Mucosa of rectum (tissue), 2 donors: ENCODE results near the gene ADD3.

Experiments used
- H3K27ac ChIP-seq, 2 donors: one replicate each; pipeline ENCODE4 v1.7.0; 2013; ENCODE audit warnings: inconsistent platforms in 2 of 2, low read depth in 2 of 2, low read length in 2 of 2
- H3K27me3 ChIP-seq, 2 donors: one replicate each; pipeline ENCODE4 v1.7.0; 2013; ENCODE audit warnings: low read length in 2 of 2; ENCODE audit not compliant: control insufficient read depth in 2 of 2, insufficient read depth in 2 of 2
- H3K36me3 ChIP-seq, 2 donors: one replicate each; pipeline ENCODE4 v1.7.0; 2013; ENCODE audit warnings: low read length in 2 of 2; ENCODE audit not compliant: control insufficient read depth in 2 of 2, insufficient read depth in 2 of 2
- H3K4me1 ChIP-seq, 2 donors: one replicate each; pipeline ENCODE4 v1.7.0; 2013; ENCODE audit warnings: low read length in 2 of 2, mild to moderate bottlenecking in 1 of 2; ENCODE audit not compliant: control insufficient read depth in 2 of 2, insufficient read depth in 2 of 2
- H3K4me3 ChIP-seq, 2 donors: one replicate each; pipeline ENCODE4 v1.7.0; 2013; ENCODE audit warnings: low read length in 2 of 2
- H3K9ac ChIP-seq, 2 donors: one replicate each; pipeline ENCODE4 v1.7.0; 2013; ENCODE audit warnings: low read length in 2 of 2, low read depth in 1 of 2, mild to moderate bottlenecking in 1 of 2
- H3K9me3 ChIP-seq, 2 donors: one replicate each; pipeline ENCODE4 v1.7.0; 2013; ENCODE audit warnings: low read length in 2 of 2; ENCODE audit not compliant: control insufficient read depth in 2 of 2
- donor health status: healthy.
- donor health status: Normal muscosa, but diverticular disease.

Gene ADD3

GRCh38 chr10:109988212-109988596 lies 19.6 kb upstream of the ADD3 start:
- no peaks in the 10 kb centered on the region for H3K4me1 ChIP-seq
- H3K27ac ChIP-seq = no peak overlapping the region
- no peak overlapping the region for H3K4me3 ChIP-seq

DNA sequence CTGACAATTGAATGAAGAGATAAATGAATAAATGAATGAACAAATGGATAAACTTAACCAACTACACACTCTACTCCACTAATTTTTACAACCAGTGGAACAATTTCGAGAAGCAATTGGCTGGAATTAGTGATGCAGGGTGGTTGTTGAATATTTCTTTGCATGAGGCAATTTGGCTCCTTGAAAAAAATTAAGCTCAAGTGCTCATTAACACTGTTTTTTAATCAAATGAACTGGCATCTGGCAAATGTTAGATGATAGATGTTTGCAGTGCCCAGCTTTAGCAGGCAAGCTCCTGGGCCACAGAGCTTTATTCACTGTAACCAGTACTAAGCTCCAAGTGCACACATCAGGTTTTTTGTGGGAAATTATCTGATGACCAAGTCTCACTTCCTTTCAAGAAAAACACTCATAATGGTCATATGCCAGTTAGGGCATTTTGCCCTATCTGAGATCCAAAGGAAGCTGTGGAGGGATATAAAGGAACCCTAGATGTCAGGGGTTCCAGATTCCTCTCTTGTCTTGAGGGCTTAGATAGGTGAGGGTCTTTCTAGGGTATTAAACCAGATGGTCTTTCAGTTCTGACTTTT lies 16.4 kb upstream of the ADD3 start:
- no peak overlapping the region for H3K9ac ChIP-seq
- no peak overlapping the region for H3K4me3 ChIP-seq
- H3K4me1 ChIP-seq = peaks cover 15 to 17% of the 10 kb centered on the region in 2 donors

More at GRCh38 chr10:109988212-109988596, 19.6 kb upstream of the ADD3 start:
- Histone ChIP-seq H3K27me3 (no peaks in the 10 kb centered on the region), H3K9me3 (no peaks in the 10 kb centered on the region), H3K9ac (no peak overlapping the region), H3K36me3 (no peaks in the 10 kb centered on the region)

DNA sequence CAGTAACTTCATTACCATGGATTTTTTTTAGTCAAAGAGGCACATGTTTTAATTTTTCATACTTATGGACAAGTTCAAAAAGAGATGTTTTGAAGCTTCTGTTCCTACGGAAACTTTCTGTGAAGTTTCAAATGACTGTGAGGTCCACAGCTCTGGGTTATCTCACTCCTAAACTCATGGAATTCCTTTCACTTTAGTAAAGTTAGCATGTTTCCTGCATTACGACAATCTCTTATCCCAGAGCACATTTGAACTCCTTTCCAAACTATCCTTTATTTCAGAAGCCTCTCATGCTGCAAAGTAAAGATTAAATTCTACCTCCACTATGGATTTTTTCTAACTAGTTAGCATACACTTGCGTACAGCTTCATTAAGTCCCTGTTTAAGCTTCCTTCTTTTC lies 15.3 kb upstream of the ADD3 start:
- H3K9ac ChIP-seq = no peak overlapping the region
- H3K27me3 ChIP-seq = no peaks in the 10 kb centered on the region
- H3K4me1 ChIP-seq = peaks cover 21 to 28% of the 10 kb centered on the region in 2 donors
- no peak overlapping the region for H3K27ac ChIP-seq
- H3K9me3 ChIP-seq = no peaks in the 10 kb centered on the region
- no peak overlapping the region for H3K4me3 ChIP-seq
- H3K36me3 ChIP-seq = no peaks in the 10 kb centered on the region

More for the DNA sequence above, 16.4 kb upstream of the ADD3 start:
- H3K9me3 ChIP-seq = no peaks in the 10 kb centered on the region
- H3K36me3 ChIP-seq = no peaks in the 10 kb centered on the region
- no peaks in the 10 kb centered on the region for H3K27me3 ChIP-seq
- H3K27ac ChIP-seq = no peak overlapping the region

DNA sequence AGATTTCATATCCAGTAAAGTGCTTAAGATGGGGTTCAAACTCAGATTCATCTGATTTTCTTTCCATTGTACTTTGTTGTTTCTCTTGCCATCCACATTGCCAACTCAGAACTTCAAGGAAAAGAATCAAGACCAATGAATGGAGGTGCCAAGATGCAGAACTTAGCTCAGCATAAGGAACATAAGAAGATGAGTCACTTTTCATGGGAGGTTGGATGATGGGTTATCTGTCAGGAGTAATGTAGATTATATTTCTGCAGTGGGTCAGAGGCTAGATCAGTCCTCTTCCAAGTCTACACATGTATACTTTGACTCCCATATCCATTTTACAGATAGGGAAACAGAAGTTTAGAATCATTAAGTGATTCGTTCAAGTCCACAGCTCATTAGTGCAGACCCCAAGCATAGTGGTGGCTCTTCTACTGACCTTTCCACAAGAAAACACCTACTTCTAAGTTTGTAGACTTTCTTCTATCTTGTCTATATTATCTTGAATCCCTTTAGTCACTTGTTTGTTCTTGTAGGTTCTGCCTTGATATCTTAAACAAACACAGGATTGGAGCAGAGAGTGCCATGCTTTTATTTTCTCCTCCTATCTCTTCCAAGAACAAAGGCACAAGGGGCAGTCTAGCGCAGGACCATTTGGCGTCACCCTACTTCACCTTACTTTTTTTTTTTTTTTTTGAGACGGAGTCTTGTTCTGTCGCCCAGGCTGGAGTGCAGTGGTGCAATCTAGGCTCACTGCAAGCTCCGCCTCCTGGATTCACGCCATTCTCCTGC lies 14.0 kb upstream of the ADD3 start:
- Histone ChIP-seq H3K4me3 (no peak overlapping the region), H3K27ac (no peak overlapping the region), H3K4me1 (peaks cover 29 to 33% of the 10 kb centered on the region in 2 donors)

DNA sequence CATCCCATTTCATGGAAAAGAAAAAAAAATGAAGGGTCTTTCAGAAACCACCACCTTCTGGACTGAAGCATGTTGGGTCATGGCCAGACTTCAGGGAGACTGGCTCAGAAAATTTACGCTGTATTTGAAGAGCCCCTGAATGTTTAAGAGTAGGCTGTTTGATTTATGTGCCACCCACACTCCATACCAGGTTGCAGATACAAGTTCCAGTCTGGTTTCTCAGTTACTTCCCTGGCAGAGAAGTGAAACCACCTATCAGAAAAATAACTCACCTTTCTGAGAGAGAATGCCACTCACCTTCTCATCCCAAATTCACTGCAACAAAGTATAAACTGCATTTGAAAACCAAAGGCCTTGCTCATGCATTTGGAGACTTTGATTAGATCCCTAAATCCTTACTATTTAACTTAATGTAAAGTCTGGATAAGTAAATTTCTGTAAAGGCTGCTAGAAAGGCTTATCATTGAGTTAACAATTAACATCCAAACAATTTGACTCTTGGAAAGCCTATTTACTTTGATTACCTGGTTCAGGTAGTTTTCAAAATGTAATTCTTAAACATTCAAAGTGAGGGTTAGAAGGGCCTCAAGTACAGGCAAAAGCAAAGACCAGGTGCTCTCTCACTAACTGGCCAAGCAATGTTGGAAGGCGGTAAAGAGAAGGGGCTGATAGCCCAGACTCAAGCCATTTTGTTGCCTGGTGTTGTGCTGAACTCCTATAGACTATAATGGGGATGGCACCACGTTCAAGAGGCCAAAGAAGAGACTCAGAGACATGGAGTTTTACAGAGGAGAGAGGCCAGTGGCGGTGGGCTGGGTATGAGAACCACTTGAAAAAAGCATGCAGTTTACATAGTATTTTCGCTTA lies 12.8 kb upstream of the ADD3 start:
- H3K27me3 ChIP-seq = no peaks in the 10 kb centered on the region
- H3K36me3 ChIP-seq = no peaks in the 10 kb centered on the region
- peak overlapping the region; percentile 19 to 23 for H3K9ac ChIP-seq
- H3K9me3 ChIP-seq = no peaks in the 10 kb centered on the region
- H3K4me1 ChIP-seq = peaks cover 32 to 35% of the 10 kb centered on the region in 2 donors
- H3K27ac ChIP-seq = peak overlapping the region; percentile 49 to 73
- peak overlapping the region in 1 of 2 donors; percentile 15 for H3K4me3 ChIP-seq

More for the DNA sequence above, 14.0 kb upstream of the ADD3 start:
- H3K27me3 ChIP-seq = no peaks in the 10 kb centered on the region
- no peaks in the 10 kb centered on the region for H3K36me3 ChIP-seq
- no peaks in the 10 kb centered on the region for H3K9me3 ChIP-seq
- no peak overlapping the region for H3K9ac ChIP-seq

- Histone ChIP-seq H3K27me3 (no peaks in the 10 kb centered on the region), H3K27ac (peak overlapping the region; percentile 49 to 73), H3K4me3 (no peak overlapping the region), H3K36me3 (no peaks in the 10 kb centered on the region), H3K9me3 (no peaks in the 10 kb centered on the region), H3K4me1 (peaks cover 32 to 35% of the 10 kb centered on the region in 2 donors), H3K9ac (peak overlapping the region; percentile 3 to 23)
Measured at GRCh38 chr10:109995595-109995994, 12.2 kb upstream of the ADD3 start.

GRCh38 chr10:109996225-109996624 lies 11.6 kb upstream of the ADD3 start:
- peak overlapping the region; percentile 57 to 63 for H3K9ac ChIP-seq
- peak overlapping the region; percentile 88 to 89 for H3K27ac ChIP-seq
- no peaks in the 10 kb centered on the region for H3K27me3 ChIP-seq
- H3K4me1 ChIP-seq = peaks cover 32 to 35% of the 10 kb centered on the region in 2 donors
- peak overlapping the region; percentile 43 to 60 for H3K4me3 ChIP-seq
- no peaks in the 10 kb centered on the region for H3K36me3 ChIP-seq
- H3K9me3 ChIP-seq = no peaks in the 10 kb centered on the region

DNA sequence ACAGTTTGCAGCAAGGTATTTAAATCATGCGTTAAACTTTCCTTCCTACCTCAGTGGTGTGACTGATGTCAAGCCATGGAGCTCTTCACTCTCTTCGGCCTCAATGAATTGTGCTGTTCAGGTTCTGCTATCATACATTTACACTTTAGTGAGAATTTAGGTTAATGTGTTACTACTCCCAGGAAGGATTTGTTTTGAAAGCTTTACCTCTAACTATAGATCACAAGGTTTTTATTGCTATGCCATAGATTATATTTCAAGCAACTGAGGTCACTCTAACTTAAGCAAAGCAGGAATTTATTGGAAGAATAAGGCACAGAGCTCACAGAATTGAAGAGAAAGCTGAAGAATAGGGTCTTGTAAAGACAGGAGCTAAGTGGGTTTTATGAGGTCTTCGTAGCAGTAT lies 11.0 kb upstream of the ADD3 start:
- Histone ChIP-seq H3K36me3 (no peaks in the 10 kb centered on the region), H3K9me3 (no peaks in the 10 kb centered on the region), H3K9ac (peak overlapping the region; percentile 57 to 63), H3K4me3 (peak overlapping the region; percentile 49 to 60), H3K4me1 (peaks cover 32 to 35% of the 10 kb centered on the region in 2 donors), H3K27ac (peak overlapping the region; percentile 88 to 89), H3K27me3 (no peaks in the 10 kb centered on the region)

DNA sequence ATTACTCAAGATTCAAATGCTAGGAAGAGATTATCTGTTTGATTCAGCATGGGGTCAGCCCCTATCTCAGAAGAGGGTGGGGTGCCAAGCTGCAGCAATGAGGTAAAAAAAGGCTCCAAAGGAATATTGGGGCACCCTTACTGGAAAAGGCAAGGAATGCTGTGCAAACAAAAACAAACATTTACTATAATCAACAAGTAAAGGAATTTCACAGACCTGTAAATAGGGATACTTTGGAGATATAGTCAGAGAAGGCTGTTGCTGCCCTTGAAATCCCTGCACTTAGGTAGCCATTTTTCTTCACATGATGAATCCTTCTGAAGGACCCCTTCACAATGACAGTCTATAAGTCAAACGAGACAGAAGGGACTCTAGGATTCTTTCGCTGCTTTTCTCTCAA lies 10.6 kb upstream of the ADD3 start:
- Histone ChIP-seq H3K4me3 (peak overlapping the region; percentile 49 to 60), H3K9ac (peak overlapping the region; percentile 47 to 57), H3K9me3 (no peaks in the 10 kb centered on the region), H3K27ac (peak overlapping the region; percentile 88 to 89), H3K36me3 (no peaks in the 10 kb centered on the region), H3K27me3 (no peaks in the 10 kb centered on the region), H3K4me1 (peaks cover 32 to 35% of the 10 kb centered on the region in 2 donors)

DNA sequence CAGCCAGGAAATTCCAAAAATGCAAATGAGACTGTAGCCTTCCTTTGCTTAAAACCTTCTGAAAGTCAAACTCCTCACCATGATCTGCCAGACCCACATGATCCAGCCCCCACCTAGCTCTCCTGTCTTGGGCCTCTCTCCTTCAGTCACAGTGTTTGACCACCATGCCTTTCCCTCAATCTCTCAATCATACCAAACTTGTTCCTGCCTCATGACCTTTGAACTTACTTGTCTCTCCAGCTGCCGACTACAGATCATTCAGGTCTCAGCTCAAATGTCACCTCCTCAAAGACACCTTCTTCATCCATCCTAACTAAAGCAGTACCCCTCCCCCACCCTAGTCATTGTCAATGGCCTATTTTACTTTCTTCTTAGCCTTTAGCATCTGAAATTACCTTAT lies 9.3 kb upstream of the ADD3 start:
- Histone ChIP-seq H3K36me3 (no peaks in the 10 kb centered on the region), H3K9me3 (no peaks in the 10 kb centered on the region), H3K4me1 (peaks cover 37 to 42% of the 10 kb centered on the region in 2 donors), H3K27me3 (no peaks in the 10 kb centered on the region), H3K4me3 (no peak overlapping the region), H3K27ac (no peak overlapping the region), H3K9ac (no peak overlapping the region)
